Activated naive CD8-positive, alpha-beta T cell treated with anti-CD3 and anti-CD28 coated beads, Interleukin-2, amount 50 U/mL, for 16 hours (primary cell): ENCODE results near the gene MSX2.
"Not testable (repeated sequence)": the region's sequence is repeated elsewhere in the genome, so short reads cannot be mapped to it uniquely, and the experiment has no call there.

ENCODE experiments used
- DNase-seq: peaks from one replicate; pipeline ENCODE4 v3.0.0-alpha.2; 2020; ENCODE audit warnings: low read depth, low spot score

MSX2 gene

DNA sequence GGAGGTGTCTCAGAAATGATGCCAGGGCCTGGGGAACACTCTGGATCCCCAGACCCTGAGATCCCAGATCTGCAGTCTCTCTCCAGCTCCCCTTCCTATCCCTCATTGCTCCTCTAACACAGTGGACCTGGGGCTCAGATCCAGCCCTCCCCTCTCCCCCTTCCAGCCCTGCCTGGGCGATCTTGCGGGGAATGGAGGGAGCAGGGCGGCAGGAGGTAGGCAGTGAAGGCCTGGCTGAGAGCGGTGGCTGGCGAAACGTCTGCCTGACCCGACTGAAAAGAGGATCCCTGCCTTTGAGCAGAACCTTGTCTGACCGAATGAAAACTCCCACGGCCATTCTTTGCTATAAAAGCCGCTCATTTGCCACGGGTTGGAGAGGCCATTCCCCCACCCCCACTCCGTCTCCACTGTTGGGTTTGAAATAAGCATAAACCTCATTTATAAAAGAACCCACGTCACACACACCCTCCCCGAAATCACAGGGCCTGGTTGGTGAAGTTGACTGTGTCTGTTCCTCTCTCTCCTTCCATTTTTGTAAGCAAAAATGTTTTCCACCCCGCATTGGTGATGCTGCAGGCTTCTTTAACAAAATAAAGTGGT, 8.8 kb downstream of the MSX2 start:
- no peak for DNase-seq

GRCh38 chr5:174733836-174734235, 9.5 kb downstream of the MSX2 start:
- no peak for DNase-seq

DNA sequence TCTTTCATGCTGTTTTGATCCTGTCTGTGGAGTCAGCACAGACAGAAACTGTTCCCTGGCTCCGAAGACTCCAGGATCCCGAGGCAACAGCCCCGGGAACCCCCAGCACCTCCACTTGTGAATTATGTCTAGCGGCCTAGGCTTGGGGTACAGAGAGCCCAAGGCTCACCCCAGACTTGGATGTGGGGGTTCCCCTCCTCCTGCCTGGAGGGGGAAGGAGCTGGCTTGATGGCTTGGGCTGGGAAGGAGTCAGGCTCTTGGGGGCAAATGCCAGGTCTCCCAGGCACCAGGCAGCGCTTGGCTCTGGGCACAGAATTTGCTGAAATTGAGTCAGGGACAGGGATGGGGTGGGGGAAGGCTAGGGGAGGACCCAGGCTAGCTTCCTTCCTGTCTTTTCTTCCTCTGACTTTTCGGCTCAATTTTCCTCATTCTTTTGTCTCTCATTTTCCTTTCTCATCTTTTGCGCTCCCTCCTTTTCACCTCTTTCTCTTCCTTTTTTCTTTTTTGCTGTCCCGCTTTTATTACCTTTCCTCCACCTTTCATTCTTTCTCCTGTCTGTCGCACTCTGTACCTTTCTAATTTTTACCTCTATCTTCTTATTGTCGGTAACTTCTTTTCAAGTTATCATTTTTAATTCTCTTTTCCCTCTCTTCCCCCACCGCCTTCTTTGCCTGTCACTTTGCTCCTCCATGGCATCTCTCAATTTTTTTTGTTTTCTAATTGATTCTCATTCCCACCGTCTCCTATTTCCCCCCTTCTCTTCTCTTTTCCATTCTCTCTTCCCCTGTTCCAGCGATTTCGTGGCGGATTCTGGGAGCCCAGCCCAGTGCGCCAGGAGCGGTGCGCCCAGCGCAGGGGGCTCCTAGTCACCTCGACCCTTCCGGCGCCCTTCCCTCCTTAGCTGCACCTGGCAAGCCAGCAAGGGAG, 10.5 kb downstream of the MSX2 start:
- DNase-seq = no peak

DNA sequence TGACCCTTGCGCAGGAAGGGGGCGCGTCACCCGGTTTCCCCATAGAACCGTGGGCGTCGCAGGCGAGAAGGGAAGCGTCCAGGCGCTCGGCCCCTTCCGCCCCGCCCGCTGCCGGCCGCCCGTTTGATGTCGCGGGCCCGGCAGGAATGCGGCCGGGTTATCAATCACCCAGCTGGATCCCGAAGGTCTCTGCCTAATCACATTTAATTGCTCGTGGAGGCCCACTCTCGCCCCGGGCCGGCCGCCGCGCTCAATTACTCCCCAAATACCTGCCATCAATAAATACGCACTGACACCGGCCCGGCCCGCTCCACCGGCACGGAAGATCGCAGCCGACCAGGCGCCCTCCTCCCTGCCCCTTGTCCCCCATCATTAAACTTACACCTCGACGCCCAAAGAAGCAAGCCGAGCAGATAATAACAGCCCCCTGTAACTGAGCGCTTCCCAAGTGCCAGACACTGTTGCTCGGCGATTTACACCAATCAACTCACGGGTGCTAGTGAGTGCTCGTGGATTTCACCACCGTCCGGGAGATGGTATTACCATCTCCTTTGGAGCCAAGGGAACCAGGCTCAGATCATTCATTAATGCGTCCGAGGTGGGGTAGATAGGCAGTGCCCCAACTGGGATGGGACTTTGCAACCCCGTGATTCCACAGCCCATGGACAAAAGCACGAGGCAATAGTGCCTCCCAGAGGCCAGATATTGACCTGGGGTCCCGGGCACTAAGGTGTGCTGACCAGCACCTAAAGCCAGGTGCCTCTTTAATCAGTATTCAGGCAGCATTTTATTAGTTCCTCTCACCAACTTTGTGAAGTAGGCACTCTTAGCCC, 11.3 kb downstream of the MSX2 start:
- DNase-seq = no peak

DNA sequence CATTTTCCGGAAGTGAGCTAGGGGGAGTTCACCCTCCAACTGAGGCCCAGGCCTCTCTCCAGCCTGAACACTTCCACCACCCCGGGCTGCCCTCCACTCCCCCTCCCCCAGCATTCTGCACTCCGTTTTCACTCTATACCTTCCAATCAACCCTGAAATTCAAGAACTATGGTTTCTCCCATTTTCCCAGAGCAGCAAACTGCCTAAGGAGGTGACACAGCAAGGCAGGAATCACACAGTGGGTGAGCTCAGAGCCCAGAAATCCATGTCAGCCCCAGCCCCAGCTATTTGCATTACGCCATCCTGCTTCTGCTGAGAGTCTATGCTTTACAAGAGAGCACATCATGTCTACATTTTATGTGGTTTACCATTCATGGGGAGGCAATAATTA, 11.9 kb downstream of the MSX2 start:
- no peak for DNase-seq

- DNase-seq = no peak
Observed at GRCh38 chr5:174736777-174737176, 12.4 kb downstream of the MSX2 start.

DNA sequence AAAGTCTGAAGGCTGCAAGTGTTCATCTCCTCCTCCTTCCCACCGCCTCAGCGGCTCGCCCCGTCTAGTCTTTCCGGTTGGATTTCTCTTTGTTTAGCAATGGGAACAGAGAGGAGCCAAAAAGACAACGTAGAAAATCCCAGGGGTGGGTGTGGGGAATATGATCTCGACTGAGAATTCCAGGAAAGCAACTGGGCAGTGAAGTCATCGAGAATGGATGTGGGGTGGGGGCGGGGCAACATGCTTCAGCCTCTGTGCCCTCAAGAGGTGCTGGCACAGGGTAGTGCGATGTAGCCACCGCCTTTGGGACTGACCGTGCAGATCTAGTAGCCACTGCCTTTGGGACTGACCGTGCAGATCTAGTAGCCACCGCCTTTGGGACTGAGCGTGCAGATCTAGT, 12.9 kb downstream of the MSX2 start:
- no peak for DNase-seq

- DNase-seq = no peak
Observed at GRCh38 chr5:174741352-174741751, 17.0 kb downstream of the MSX2 start.

DNA sequence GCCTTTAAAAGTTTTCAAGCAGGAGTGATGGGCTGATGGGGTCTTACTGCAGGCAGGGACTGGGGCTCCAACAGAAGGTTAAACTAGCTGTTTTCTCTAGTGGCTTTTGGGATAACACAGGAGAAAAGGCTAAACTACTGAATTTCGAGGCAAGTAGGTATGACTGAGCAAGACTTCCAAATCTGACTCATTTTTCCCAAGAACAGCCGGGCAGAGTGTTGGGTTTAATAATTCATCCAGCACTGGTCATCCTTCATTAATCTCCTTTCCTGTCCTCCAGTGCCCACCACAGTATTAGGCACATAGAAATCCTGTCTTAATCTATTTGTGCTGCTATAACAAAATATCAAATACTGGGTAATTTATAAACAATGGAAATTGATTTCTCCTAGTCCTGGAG, 20.5 kb downstream of the MSX2 start:
- DNase-seq = no peak

DNA sequence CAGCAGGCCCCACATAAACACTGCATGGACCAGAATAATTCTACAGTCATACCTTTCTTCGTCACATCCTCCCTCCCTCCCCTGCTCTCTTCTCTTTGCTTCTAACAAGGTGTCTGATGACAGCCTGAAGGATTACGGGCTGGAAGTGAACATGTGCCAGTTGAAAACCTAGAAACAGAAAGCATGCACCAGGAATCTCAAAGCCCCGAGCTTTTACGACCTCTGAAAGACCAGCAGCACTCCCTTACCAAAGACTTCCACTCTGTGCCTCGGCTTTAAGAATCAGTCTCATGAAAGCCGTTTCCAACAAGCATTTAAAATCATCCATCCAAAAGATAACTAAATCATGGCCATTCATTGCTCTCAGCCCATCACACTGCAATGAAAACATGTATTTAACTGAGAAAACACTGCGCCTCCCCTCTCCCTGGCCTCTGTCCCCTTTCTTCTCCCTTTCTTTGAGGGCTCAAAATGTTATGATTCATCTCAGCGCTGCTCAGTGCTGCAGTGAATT, 21.3 kb downstream of the MSX2 start:
- no peak for DNase-seq

DNA sequence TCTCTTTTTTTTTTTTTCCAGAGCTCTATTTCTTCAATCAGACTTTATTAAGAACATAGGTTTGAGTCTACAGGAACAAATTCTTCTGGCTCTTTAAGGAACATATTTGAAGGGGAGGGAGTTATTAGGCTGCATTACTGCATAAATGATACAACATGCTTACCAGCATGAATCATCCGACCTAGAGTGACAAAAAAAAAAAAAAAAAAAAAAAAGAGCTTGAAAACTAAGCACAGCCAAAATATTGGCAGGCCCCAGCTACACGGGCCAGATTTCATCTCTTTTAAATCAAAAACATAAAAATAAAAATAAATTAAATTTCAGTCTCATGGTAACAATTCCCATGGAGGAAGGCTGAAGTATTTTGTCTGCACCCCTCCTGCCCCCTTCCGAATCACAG, 26.3 kb downstream of the MSX2 start:
- DNase-seq = no peak

GRCh38 chr5:174751154-174752000, 27.0 kb downstream of the MSX2 start:
- DNase-seq = no peak

- DNase-seq = no peak
Observed at GRCh38 chr5:174752121-174752520, 27.7 kb downstream of the MSX2 start.

GRCh38 chr5:174755106-174755505, 30.7 kb downstream of the MSX2 start:
- DNase-seq = no peak

DNA sequence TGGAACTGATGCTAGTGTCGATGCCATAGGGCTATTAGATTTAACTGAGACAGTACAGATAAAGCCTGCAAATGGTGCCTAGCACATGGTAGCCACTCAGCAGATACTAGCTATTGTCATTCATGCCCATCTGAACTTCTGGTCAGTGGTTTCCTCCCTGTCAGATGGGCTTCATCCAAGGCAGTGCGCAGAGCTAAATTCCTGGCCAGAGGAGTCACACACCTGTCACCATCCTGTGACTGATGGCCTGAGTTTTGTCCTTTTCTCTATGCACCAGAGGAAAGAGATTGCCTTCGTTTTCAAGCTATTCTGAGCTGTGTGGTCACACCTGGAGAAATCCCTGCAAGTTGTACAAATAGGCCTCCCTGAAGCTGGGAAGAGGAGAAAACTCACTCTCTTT, 34.7 kb downstream of the MSX2 start:
- DNase-seq = no peak

DNA sequence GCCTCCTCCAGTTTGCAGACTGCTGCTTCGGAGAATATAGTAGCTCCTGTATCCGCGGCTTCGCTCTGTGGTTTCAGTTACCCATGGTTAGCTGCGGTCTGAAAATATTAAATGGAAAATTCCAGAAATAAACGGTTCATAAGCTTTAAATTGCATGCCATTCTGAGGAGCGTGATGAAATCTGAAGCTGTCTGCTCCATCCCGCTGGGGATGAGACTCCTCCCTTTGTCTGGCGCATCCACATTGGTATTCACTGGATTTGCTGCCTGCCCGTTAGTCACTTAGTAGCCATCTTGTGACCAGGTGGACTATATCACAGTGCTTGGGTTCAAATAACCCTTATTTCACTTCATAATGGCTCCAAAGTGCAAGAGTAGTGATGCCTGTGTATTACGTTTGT, 36.3 kb downstream of the MSX2 start:
- DNase-seq = no peak

- not testable (repeated sequence) for DNase-seq
Observed at GRCh38 chr5:174761341-174761740, 37.0 kb downstream of the MSX2 start.

GRCh38 chr5:174764309-174764708, 39.9 kb downstream of the MSX2 start:
- DNase-seq = no peak

GRCh38 chr5:174765540-174765939, 41.2 kb downstream of the MSX2 start:
- DNase-seq = no peak

DNA sequence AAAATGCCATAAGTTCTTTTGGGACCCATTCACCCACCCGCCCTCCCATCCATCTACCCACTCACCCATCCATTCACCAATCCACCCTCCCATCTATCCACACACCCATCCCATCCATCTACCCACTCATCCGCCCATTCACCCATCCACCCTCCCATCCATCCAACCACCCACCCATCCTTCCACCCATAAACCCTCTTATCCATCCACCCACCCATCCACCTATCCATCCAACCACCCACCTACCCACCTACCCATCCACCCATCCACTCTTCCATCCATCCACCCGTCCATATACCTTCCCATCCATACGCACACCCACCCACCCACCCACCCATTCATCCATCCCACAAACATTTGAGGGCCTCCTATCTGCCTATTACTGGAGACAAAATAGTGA, 43.3 kb downstream of the MSX2 start:
- DNase-seq = no peak

DNA sequence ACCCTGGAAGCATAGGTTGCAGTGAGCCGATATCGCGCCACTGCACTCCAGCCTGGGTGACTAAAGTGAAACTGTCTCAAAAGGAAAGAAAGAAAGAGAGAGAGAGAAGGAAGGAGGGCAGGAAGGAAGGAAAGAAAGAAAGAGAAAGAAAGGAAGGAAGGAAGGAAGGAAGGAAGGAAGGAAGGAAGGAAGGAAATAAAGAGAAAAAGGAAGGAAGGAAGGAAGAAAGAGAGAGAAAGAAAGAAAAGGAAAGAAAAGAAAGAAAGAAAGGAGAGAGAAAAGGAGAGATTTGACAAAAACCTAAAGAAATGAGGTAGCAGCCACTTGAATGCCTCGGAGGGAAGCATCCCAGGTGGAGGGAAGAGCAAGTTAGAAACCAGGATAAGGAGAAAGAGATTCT, 44.6 kb downstream of the MSX2 start:
- no peak for DNase-seq
